GM12878 (cell line): Measurements from ENCODE around the gene GSTA1. TPM values are rescaled to one million over a fixed set of nuclear protein-coding genes. Genes with fewer than 3 reads are reported as not detected.
"Not testable (repeated sequence)": the region's sequence is repeated elsewhere in the genome, so short reads cannot be mapped to it uniquely, and the experiment has no call there.

Experiments used
- ATAC-seq: fragments of 200-7000 bp; cut with Tn5 transposase; 3 replicates; pipeline ENCODE4 v1.9.1; 2020; ENCODE audit warnings: mild to moderate bottlenecking, moderate library complexity
- BruUV-seq: library from RNA; stranded (reverse); fragments of 400-500 nt; replicated peaks from 2 replicates; lab custom pipeline; 2021; lab: Mats Ljungman, UMichigan
- CTCF ChIA-PET: fragments of 300-600 bp; sonication (Branson Sonifier 250); formaldehyde crosslinking; extraction: SDS; loops from one replicate; lab custom pipeline; 2021; ENCODE audit warnings: inconsistent platforms; lab: Yijun Ruan, JAX
- POLR2A ChIA-PET: fragments of 350-600 bp; formaldehyde crosslinking; extraction: SDS; loops from one replicate; lab custom pipeline; 2021; ENCODE audit warnings: inconsistent platforms; lab: Charles Lee
- RAD21 ChIA-PET: fragments of 300-600 bp; sonication (Branson Sonifier 250); formaldehyde crosslinking; loops from one replicate; lab custom pipeline; 2023; ENCODE audit warnings: antibody characterized with exemption; ENCODE audit not compliant: unreplicated experiment; lab: Charles Lee
- SMC1A ChIA-PET: fragments of 300-600 bp; sonication (Branson Sonifier 250); formaldehyde crosslinking; loops from one replicate; lab custom pipeline; 2023; ENCODE audit not compliant: unreplicated experiment, uncharacterized antibody; lab: Charles Lee
- DNase-seq: peaks from one replicate; pipeline ENCODE4 v3.0.0-alpha.2; 2011; ENCODE audit warnings: low read depth, low spot score
- FAIRE-seq: peaks from 3 replicates; lab custom pipeline; 2011; peaks lifted over from hg19 to GRCh38; lab: Jason Lieb, UNC
- H2AFZ ChIP-seq: 2 replicates; pipeline ENCODE4 v1.6.0; 2011; ENCODE audit warnings: low read depth, low read length, control low read depth; ENCODE audit not compliant: control insufficient read depth
- H3K27ac ChIP-seq: 2 replicates; pipeline ENCODE4 v1.5.1; 2011; ENCODE audit warnings: control low read depth; ENCODE audit not compliant: control insufficient read depth, insufficient read depth
- H3K27me3 ChIP-seq, 2 experiments: replicated peaks in 1 of 2; 2 replicates each; pipeline versions ENCODE4 v1.6.0 to v1.6.1; 2011; ENCODE audit warnings: low read length in 1 of 2; ENCODE audit not compliant: control insufficient read depth in 2 of 2, insufficient read depth in 2 of 2
- H3K36me3 ChIP-seq, 2 experiments: 2 replicates each; pipeline ENCODE4 v1.5.1; 2011; ENCODE audit warnings: low read length in 1 of 2; ENCODE audit not compliant: control insufficient read depth in 2 of 2, insufficient read depth in 2 of 2
- H3K4me1 ChIP-seq: 2 replicates; pipeline ENCODE4 v1.6.1; 2011; ENCODE audit warnings: mild to moderate bottlenecking, low read length, moderate library complexity, mixed read lengths; ENCODE audit not compliant: control insufficient read depth, insufficient read depth
- H3K4me2 ChIP-seq: 2 replicates; pipeline ENCODE4 v1.6.0; 2011; ENCODE audit warnings: control low read depth; ENCODE audit not compliant: control insufficient read depth, insufficient read depth
- H3K4me3 ChIP-seq: fragments of 200-600 bp; sonication (generic); 2 replicates; pipeline ENCODE4 v1.5.1; 2016
- H3K79me2 ChIP-seq: 2 replicates; pipeline ENCODE4 v1.6.0; 2011; ENCODE audit warnings: low read length; ENCODE audit not compliant: control insufficient read depth, insufficient read depth
- H3K9ac ChIP-seq: 2 replicates; pipeline ENCODE4 v1.8.0; 2011; ENCODE audit warnings: low read length, control low read depth, mixed read lengths; ENCODE audit not compliant: control insufficient read depth, insufficient read depth
- H3K9me3 ChIP-seq: replicated peaks from 3 replicates; pipeline ENCODE4 v1.5.1; 2011; ENCODE audit warnings: mild to moderate bottlenecking, low read length; ENCODE audit not compliant: control insufficient read depth, insufficient read depth
- H4K20me1 ChIP-seq: 2 replicates; pipeline ENCODE4 v1.6.0; 2011; ENCODE audit not compliant: control insufficient read depth, insufficient read depth
- NFYB ChIP-seq: IDR thresholded peaks from 2 replicates; pipeline ENCODE4 v1.6.1; 2011; ENCODE audit warnings: low read depth, mild to moderate bottlenecking, low read length, improper control_type of control experiment, moderate library complexity; ENCODE audit not compliant: insufficient read depth
- SREBF2 ChIP-seq: IDR thresholded peaks from 2 replicates; pipeline ENCODE4 v1.6.1; 2012; ENCODE audit warnings: mild to moderate bottlenecking, low read length
- WGBS: methylation state at CpG from one replicate; pipeline ENCODE4 v1.1.6; 2016; ENCODE audit warnings: low lambda C conversion rate; ENCODE audit not compliant: insufficient replicate concordance, insufficient coverage; ENCODE audit errors: missing lambda C conversion rate; 5-methylcytosine and 5-hydroxymethylcytosine counted together
- in situ Hi-C: fragments of 300-500 bp; cut with MboI; formaldehyde crosslinking; loops from 9 replicates; pipeline ENCODE4 v1.14.3; 2018; ENCODE audit warnings: mixed read lengths
- intact Hi-C: fragments of 100-400 bp; cut with micrococcal nuclease; formaldehyde crosslinking; loops from one replicate; pipeline ENCODE4 v1.14.2; 2022; ENCODE audit not compliant: unreplicated experiment
- polyA plus RNA-seq, 11 experiments: library from polyadenylated mRNA; depleted of rRNA in 4 of 11; unstranded in 6 of 11; stranded (reverse) in 5 of 11; fragments of >200 nt; fragmentation: Nextera tagmentation in 4 of 11; fragmentation: Illumina TruSeq in 1 of 11; extraction: Ambion mirVana in 4 of 11; extraction: Trizol in 1 of 11; gene quantifications; 1 replicate in 1 of 11; 2 replicates in 10 of 11; pipeline versions ENCODE4 v1.2.1 to v1.2.3, GENCODE V29; 2011 to 2016; ENCODE audit warnings: inconsistent platforms in 2 of 11, missing spikeins in 2 of 11, low read depth in 1 of 11
- total RNA-seq, 4 experiments: library from RNA; depleted of rRNA in 3 of 4; stranded (reverse); fragments of >200 nt in 3 of 4; fragmentation: Illumina TruSeq in 1 of 4; extraction: Trizol in 1 of 4; gene quantifications; 2 replicates each; pipeline versions ENCODE4 v1.2.1 to v1.2.3, GENCODE V29; 2013 to 2021

Gene GSTA1
- total and polyA plus RNA-seq, 10 of the 15 experiments (the other 5 are each of a cell fraction or from before 2014, with no cell fraction given) = 0.51 TPM; not detected in 9

DNA sequence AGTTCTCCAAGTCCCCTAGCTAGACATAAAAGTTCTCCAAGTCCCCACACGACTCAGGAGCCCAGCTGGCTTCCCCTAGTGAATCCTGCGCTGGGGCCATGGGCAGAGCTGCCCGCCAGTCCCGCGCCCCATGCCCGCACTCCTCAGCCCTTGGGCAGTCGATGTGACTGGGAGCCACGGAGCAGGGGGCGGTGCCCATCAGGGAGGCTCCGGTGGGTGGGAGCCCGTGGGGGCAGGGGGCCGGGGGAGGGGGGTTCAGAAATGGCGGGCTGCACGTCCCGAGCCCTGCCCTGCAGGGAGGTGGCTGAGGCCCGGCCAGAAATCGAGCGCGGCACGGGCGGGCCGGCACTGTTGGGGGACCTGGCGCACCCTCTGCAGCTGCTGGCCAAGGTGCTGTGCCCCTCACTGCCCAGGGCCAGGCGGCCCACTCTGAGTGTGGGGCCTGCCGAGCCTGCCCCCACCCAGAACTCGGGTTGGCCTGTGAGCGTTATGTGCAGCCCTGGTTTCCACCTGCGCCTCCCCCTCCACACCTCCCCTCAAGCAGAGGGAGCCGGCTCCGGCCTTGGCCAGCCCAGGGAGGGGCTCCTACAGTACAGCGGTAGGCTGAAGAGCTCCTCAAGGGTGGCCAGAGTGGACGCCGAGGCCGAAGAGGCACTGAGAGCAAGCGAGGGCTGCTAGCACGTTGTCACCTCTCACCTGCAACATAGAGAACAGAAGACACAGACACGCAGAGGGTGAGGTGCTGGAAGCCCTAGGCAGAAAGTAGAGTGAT is 25.6 kb upstream of the GSTA1 start:
- ATAC-seq = no peak
- WGBS = 59% methylated on average over 30 of the region's 37 CpGs
- no peak for DNase-seq
- RAD21 ChIA-PET = no interaction called here
- in situ Hi-C loops = loop anchor here (5.0 kb wide), 1 partner anchor 42 kb away; no protein-coding TSS in a partner anchor
- POLR2A ChIA-PET = no interaction called here
- no TSS peak for BruUV-seq
- H3K9ac ChIP-seq = no peak overlapping the region
- H4K20me1 ChIP-seq = no peaks in the 10 kb centered on the region
- FAIRE-seq = no peak
- CTCF ChIA-PET = interaction anchor here (0.6 to 1.2 kb wide), 3 partner anchors 9 to 124 kb away, joined by 3 read pairs; no protein-coding TSS in a partner anchor
- intact Hi-C loops = no loop called here
- no peaks in the 10 kb centered on the region for H3K9me3 ChIP-seq
- H2AFZ ChIP-seq = no peak overlapping the region
- TF ChIP-seq SREBF2 = no peak
- no peak overlapping the region for H3K4me3 ChIP-seq
- H3K4me2 ChIP-seq = no peak overlapping the region
- no peaks in the 10 kb centered on the region; a peak in 1 of 4 replicates for H3K27me3 ChIP-seq
- no peaks in the 10 kb centered on the region for H3K4me1 ChIP-seq
- H3K36me3 ChIP-seq = no peaks in the 10 kb centered on the region
- H3K27ac ChIP-seq = no peak overlapping the region
- SMC1A ChIA-PET = no interaction called here
- H3K79me2 ChIP-seq = no peaks in the 10 kb centered on the region

DNA sequence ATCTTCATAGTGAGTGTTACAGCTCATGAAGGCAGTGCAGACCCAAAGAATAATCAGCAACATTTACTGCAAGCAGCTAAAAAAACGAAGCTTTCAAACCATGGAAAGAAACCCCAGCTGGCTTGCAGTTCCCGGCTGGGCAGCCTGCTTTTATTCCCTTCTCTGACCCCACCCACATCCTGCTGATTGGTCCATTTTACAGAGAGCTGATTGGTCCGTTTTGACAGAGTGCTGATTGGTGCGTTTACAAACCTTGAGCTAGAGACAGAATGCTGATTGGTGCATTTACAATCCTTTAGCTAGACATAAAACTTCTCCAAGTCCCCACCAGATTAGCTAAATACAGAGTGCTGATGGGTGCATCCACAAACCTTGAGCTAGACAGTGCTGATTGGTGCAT is 25.0 kb upstream of the GSTA1 start:
- POLR2A ChIA-PET, H3K27ac ChIP-seq: not testable (repeated sequence)
- TF ChIP-seq NFYB = peak; percentile 66
- TF ChIP-seq, all 136 proteins: peak for 1; not testable (repeated sequence) for 135
- DNase-seq, H3K79me2 ChIP-seq, SMC1A ChIA-PET, H3K9ac ChIP-seq, ATAC-seq, H3K36me3 ChIP-seq, H3K4me1 ChIP-seq, H3K9me3 ChIP-seq, H3K4me3 ChIP-seq, H3K27me3 ChIP-seq, intact Hi-C loops, FAIRE-seq, H2AFZ ChIP-seq, H4K20me1 ChIP-seq, H3K4me2 ChIP-seq, BruUV-seq: not testable (repeated sequence)
- WGBS = 11% methylated on average over 4 of the region's 4 CpGs
- ChIA-PET CTCF (interaction anchor here (0.6 to 1.2 kb wide), 3 partner anchors 10 to 520 kb away, joined by 3 read pairs; no protein-coding TSS in a partner anchor), RAD21 (interaction anchor here (0.6 kb wide), 1 partner anchor 188 kb away, joined by 3 read pairs; no protein-coding TSS in a partner anchor)
- in situ Hi-C loops = loop anchor here (5.0 kb wide), 1 partner anchor 41 kb away; no protein-coding TSS in a partner anchor

DNA sequence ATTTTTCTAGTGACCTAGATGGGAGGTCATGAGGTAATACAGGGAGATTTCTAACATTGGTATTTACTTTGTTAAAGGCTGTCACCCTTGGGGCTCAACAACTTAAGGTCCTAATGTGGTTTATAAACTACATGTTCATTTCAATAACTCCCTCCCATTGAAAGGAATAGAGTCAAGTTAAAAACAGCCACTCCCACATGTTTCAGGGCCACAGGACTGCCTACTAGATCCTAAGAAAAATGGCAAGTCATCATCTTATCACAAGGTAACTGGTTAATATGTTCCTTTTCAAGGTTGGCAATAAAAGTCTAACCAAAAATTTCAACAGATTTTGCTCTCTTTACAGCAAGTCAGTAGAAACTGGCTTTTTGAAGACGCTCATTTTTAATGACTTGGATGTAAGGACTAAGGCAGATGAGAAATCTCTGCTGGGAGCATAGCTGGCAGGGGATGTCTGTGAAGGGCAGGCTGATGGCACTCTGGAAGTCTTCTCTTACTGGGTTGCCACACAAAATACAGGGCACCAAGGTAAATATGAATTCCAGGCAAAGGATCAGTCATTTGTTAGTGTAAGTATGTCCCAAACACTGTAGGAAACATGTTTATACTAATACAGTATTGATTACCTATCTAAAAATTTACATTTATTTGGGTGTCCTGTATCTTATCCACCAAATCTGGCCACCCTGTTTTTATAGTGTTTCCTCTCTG is 23.6 kb upstream of the GSTA1 start:
- POLR2A ChIA-PET, BruUV-seq: not testable (repeated sequence)
- in situ Hi-C loops = loop anchor here (5.0 kb wide), 1 partner anchor 40 kb away; no protein-coding TSS in a partner anchor

More for the DNA sequence above, 23.6 kb upstream of the GSTA1 start:
- FAIRE-seq, H4K20me1 ChIP-seq, H3K4me3 ChIP-seq, H3K4me2 ChIP-seq, RAD21 ChIA-PET, H3K27ac ChIP-seq, H2AFZ ChIP-seq, H3K4me1 ChIP-seq, CTCF ChIA-PET, H3K79me2 ChIP-seq, DNase-seq, ATAC-seq, H3K9me3 ChIP-seq, H3K36me3 ChIP-seq, intact Hi-C loops, H3K9ac ChIP-seq, H3K27me3 ChIP-seq, SMC1A ChIA-PET: not testable (repeated sequence)
- WGBS = 8% methylated on average over 1 of the region's 1 CpG
